Measurements from ENCODE around the gene TEF.

DNA sequence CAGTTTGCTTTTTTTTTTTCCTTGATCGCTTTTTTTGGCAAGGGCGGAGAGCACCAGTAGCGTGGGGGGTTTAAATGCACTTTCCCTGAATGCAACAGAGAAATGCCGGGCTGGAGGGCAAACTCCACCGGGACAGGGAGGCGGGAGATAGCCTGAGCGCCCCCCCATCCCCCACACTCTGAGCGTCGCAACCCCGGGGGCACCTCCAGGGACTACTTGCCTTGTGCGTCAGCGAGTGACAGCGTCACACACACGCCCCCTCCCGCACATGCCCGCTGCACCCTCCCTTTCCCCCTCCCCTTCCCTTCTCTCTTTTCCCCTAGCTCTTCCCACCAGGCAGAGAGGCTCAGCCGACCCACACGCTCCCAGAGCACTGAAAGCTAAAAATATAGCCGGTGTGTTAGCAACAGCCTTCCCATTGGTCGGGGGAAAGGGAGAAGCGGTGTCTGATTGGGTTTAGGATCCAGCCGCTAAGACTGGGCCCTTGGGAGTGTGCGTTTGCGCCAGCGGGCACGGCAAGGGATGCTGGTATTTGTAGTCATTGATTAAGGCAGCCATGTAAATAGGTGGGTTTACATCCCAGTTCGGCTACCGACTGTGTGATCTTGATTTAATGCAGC, 66.6 kb downstream of the TEF start:
- TF ChIP-seq, protein P1, sequence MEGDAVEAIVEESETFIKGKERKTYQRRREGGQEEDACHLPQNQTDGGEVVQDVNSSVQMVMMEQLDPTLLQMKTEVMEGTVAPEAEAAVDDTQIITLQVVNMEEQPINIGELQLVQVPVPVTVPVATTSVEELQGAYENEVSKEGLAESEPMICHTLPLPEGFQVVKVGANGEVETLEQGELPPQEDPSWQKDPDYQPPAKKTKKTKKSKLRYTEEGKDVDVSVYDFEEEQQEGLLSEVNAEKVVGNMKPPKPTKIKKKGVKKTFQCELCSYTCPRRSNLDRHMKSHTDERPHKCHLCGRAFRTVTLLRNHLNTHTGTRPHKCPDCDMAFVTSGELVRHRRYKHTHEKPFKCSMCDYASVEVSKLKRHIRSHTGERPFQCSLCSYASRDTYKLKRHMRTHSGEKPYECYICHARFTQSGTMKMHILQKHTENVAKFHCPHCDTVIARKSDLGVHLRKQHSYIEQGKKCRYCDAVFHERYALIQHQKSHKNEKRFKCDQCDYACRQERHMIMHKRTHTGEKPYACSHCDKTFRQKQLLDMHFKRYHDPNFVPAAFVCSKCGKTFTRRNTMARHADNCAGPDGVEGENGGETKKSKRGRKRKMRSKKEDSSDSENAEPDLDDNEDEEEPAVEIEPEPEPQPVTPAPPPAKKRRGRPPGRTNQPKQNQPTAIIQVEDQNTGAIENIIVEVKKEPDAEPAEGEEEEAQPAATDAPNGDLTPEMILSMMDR (IDR thresholded peaks at IDR 0.05) = no peak
- TF ChIP-seq POLR2A (IDR thresholded peaks at IDR 0.05) = peak; percentile 89
- TF ChIP-seq POLR2AphosphoS5 (IDR thresholded peaks at IDR 0.05) = peak; percentile 92 to 96 (median 96)
- TF ChIP-seq EP300 (IDR thresholded peaks at IDR 0.05; ENCODE audit: low read depth) = peak; percentile 81
